ENCODE data around the gene TMEM250. TPM values are rescaled to one million over a fixed set of nuclear protein-coding genes. Genes with fewer than 3 reads are reported as not detected.
A peak's percentile ranks its signal among the peaks of the same experiment; 100 is the strongest.

The TMEM250 gene
- total and polyA plus RNA-seq, 9 of the 15 experiments (the other 6 are each of a cell fraction or from before 2014, with no cell fraction given): 0.32 to 44.6 (median 12.2) TPM

DNA sequence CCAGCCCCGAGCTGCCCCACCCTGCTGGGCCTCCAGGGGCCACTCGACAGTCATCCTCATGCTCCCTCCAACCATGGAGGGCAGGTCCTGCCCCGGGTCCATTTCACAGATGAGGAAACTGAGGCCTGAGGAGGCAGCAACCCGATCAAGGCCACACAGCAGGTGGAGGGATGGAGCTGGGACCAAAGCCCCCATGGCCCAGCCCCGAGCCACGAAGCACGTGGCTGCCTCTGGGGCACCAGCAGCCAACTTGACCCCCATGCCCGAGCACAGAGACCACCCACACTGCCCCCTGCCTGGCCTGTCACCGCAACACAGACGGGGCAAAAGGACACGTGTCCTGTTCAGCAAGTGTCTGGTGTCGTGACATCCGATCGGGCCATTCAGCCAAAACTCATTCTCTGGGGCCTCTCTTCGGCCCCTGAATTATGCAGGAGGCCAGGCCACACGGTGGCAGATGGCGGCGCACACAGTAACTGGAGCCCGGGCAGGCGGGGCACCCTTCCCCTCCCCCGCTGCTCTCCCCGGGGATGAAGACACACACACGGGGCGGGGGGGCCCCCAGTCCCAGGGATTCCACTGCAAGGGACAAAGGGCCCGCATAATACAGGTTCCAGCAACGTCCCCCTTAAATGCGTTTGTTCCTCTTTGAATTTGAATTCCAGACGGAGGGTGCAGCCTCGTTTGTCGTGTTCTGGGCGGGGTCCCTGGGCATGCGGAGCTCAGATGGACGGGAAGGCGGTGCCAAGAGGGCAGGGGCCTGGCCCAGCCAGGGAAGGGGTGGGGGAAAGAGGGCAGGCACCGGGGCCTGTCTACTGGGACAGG, 29.4 kb upstream of the TMEM250 start:
- no peak overlapping the region for H3K4me2 ChIP-seq (ENCODE audit: insufficient read depth, low read length)
- no TSS peak for BruUV-seq (replicated peaks)
- 5% methylated on average over 26 of the region's 35 CpGs for WGBS (ENCODE audit: insufficient coverage, low coverage, missing lambda C conversion rate)
- peaks cover 24 to 51% of the 10 kb centered on the region in 2 experiments; a peak in 4 of 5 replicates for H3K27me3 ChIP-seq (ENCODE audit: control insufficient read depth in 2 of 2, insufficient read depth in 2 of 2, low read length in 2 of 2)
- DNase-seq (ENCODE audit: extremely low read depth in 1 of 4, low spot score in 3 of 4): peak in 2 of 4 experiments; percentile 32 to 38
- H3K9me1 ChIP-seq (ENCODE audit: control insufficient read depth, insufficient read depth, low read length): peaks cover 2% of the 10 kb centered on the region
- H3K9ac ChIP-seq (ENCODE audit: insufficient read depth in 1 of 2, low read depth in 2 of 2, low read length in 2 of 2): peak overlapping the region in 1 of 2 experiments; percentile 1; a peak in 2 of 4 replicates
- in situ Hi-C loops (cut with MboI): no loop called here
- CTCF ChIA-PET (ENCODE audit: low intra/inter-chr PET ratio): interaction anchor here (0.6 kb wide), 1 partner anchor 64 kb away, joined by 3 read pairs; no protein-coding TSS in a partner anchor
- intact Hi-C loops (cut with micrococcal nuclease): no loop called here
- peaks cover 8% of the 10 kb centered on the region for H4K20me1 ChIP-seq (replicated peaks; ENCODE audit: control insufficient read depth, insufficient read depth, low read length)
- FAIRE-seq: no peak
- no peak for TF ChIP-seq PTRF (tag; IDR thresholded peaks at IDR 0.05)
- TF ChIP-seq ETV1 (tag; conservative IDR thresholded peaks at IDR 0.05; ENCODE audit: low read depth): no peak
- 0 out of 2 replicates have a peak, but pooled peaks have one; percentile 23 for TF ChIP-seq BCOR (IDR thresholded peaks at IDR 0.05)
- TF ChIP-seq ZC3H8 (IDR thresholded peaks at IDR 0.05): no peak
- no peak for TF ChIP-seq SIN3A (IDR thresholded peaks at IDR 0.05; ENCODE audit: borderline replicate concordance in 2 of 2, control insufficient read depth in 1 of 2, low read depth in 2 of 2, low read length in 2 of 2)
- TF ChIP-seq, protein P1, sequence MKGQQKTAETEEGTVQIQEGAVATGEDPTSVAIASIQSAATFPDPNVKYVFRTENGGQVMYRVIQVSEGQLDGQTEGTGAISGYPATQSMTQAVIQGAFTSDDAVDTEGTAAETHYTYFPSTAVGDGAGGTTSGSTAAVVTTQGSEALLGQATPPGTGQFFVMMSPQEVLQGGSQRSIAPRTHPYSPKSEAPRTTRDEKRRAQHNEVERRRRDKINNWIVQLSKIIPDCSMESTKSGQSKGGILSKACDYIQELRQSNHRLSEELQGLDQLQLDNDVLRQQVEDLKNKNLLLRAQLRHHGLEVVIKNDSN (CRISPR knock-in tag; IDR thresholded peaks at IDR 0.05): 0 out of 2 replicates have a peak, but pooled peaks have one; percentile 23
- peak in 1 of 2 experiments; percentile 53; a peak in 2 of 4 replicates for TF ChIP-seq KDM1A (IDR thresholded peaks at IDR 0.05)
- peak; percentile 39; the same call in 1 of the 2 replicates for TF ChIP-seq VEZF1 (CRISPR knock-in tag; IDR thresholded peaks at IDR 0.05)
- TF ChIP-seq, protein P2, sequence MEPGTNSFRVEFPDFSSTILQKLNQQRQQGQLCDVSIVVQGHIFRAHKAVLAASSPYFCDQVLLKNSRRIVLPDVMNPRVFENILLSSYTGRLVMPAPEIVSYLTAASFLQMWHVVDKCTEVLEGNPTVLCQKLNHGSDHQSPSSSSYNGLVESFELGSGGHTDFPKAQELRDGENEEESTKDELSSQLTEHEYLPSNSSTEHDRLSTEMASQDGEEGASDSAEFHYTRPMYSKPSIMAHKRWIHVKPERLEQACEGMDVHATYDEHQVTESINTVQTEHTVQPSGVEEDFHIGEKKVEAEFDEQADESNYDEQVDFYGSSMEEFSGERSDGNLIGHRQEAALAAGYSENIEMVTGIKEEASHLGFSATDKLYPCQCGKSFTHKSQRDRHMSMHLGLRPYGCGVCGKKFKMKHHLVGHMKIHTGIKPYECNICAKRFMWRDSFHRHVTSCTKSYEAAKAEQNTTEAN (CRISPR knock-in tag; IDR thresholded peaks at IDR 0.05): no peak
- TF ChIP-seq TBP (optimal IDR thresholded peaks at IDR 0.05; ENCODE audit: low read depth, low read length): no peak
- TF ChIP-seq NONO (IDR thresholded peaks at IDR 0.05; ENCODE audit: low read depth in 2 of 2, low read length in 1 of 2): no peak
- no peak for TF ChIP-seq TCF3 (CRISPR knock-in tag; IDR thresholded peaks at IDR 0.05)
- no peak for TF ChIP-seq SP2 (IDR thresholded peaks at IDR 0.05; ENCODE audit: extremely low read depth, low read depth, low read length, poor library complexity, severe bottlenecking)
- no peak for TF ChIP-seq ZNF77 (CRISPR knock-in tag; IDR thresholded peaks at IDR 0.05)
- TF ChIP-seq, protein P3, sequence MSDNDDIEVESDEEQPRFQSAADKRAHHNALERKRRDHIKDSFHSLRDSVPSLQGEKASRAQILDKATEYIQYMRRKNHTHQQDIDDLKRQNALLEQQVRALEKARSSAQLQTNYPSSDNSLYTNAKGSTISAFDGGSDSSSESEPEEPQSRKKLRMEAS (CRISPR knock-in tag; IDR thresholded peaks at IDR 0.05): 0 out of 2 replicates have a peak, but pooled peaks have one; percentile 16
- H3K27ac ChIP-seq (ENCODE audit: extremely low read depth, low read depth, low read length): no peak overlapping the region
- H3K4me3 ChIP-seq: no peak overlapping the region
- no peak for ATAC-seq
- peaks cover 0 to 55% of the 10 kb centered on the region in 2 experiments; a peak in 2 of 5 replicates for H3K4me1 ChIP-seq (replicated peaks in 1 of 2; ENCODE audit: control insufficient read depth in 2 of 2, insufficient read depth in 2 of 2, low read length in 2 of 2)
- POLR2A ChIA-PET: interaction anchor here (0.6 to 0.7 kb wide), 2 partner anchors 17 to 868 kb away, joined by 4 read pairs; no protein-coding TSS in a partner anchor
- H3K9me3 ChIP-seq (replicated peaks; ENCODE audit: control insufficient read depth, insufficient read depth, low read depth, low read length): no peaks in the 10 kb centered on the region
- no peaks in the 10 kb centered on the region for H3K36me3 ChIP-seq (ENCODE audit: control insufficient read depth, insufficient read depth, low read length)
- no peaks in the 10 kb centered on the region for H3K79me2 ChIP-seq (ENCODE audit: control insufficient read depth, insufficient read depth, low read length)
- H2AFZ ChIP-seq (ENCODE audit: low read depth, low read length): no peak overlapping the region
